ENCODE data around the gene MMP21.

MMP21 gene

DNA sequence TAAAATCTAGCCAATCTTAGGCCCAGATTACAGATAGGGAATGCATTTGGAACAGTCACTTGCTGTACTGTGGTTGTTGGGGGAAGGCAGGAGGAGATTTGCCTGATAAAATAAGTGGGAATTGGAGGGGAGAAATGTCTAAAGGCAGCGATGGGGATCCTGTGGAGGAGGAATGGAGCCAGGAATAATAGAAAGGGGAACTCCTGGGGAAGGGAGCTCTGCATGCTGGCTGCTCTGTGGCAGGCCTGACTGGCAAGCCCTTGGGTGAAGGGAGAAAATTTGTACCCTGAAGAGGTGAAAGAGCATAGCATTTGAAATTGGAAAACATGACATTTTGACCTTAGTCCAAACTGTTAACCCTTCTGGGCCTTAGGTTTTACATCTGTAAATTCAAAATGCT, 13.7 kb downstream of the MMP21 start:
- DNase-seq = no peak

DNA sequence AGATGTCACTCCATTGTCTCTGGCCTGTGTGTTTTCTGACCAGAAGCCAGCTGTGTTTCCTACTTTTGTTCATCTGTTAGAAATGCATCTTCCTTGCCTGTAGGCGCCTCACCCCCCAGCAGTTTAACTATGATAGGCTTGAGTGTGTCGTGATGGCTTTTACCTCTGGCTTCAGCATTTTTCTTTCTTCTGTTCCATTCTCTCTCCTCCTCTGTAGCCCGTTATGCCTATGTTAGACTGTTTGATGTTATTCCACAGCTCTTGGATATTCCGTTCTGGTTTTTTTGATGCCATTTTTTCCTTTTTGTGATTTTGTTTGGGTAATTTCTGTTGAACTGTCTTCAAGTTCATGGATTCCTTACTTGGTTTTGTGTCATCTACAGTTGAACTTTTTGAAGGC, 17.9 kb downstream of the MMP21 start:
- DNase-seq = no peak

DNA sequence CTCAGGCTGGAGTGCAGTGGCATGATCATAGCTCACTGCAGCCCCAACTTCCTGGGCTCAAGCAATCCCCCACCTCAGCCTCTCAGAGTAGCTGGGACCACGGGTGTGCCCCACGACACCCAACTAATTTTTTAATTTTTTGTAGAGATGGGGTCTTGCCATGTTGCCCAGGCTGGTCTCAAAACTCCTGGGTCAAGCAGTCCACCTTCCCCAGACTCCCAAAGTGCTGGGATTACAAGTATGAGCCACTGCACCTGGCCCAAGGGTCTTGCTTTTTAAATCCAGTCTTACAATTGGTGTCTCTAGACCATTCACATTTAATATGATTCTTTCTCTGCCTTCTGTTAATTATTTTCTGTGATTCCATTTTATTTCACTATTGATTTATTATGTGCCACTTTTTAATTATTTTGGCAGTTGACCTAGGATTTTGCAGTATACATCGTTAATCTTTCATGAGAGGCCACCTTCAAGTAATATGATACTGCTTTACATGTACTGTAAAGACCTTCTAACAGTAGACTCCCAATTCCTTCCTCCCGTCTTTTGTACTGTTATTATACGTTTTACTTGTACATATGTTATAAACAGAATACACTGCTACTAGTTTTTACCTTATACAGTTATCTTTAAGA, 18.7 kb downstream of the MMP21 start:
- DNase-seq = no peak

DNA sequence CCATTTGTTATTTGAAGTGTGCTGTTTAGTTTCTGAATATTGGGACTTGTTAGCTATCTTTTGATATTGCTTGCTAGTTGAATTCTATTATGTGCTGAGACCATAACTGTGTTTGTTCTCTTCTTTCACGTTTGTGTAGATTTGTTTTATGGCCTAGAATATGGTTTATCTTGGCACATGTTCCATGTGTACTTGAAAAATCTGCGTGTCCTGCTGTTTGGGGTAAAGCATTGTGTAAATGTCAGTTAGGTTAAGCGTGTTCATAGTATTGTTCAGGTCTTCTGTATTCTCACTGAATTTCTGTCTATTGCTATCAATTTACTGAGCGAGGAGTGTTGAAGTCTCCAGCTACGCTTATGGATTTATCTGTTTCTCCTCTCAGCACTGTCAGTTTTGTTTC, 19.4 kb downstream of the MMP21 start:
- no peak for DNase-seq

- DNase-seq = no peak
Measured at GRCh38 chr10:125747417-125747816, 28.2 kb downstream of the MMP21 start.

DNA sequence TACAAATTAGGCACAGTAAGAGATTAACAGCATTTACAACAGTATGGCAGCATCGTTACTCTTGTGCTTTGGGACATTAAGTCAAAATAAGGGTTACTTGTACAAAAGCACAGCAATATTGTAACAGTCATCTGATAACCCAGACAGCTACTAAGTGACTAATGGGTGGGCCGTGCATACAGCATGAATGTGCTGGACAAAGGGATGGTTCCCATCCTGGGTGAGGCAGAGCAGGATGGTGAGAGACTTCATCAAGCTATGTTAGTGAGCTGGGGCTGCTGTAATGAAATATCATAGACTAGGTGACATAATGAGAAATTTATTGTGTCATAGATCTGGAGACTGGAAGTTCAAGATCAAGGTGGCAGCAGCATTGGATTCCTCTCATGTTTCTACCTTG, 30.7 kb downstream of the MMP21 start:
- DNase-seq = no peak

- no peak for DNase-seq
Measured at GRCh38 chr10:125742465-125742864, 33.2 kb downstream of the MMP21 start.

- no peak for DNase-seq
Measured at GRCh38 chr10:125739994-125740679, 35.5 kb downstream of the MMP21 start.

GRCh38 chr10:125738206-125738605, 37.4 kb downstream of the MMP21 start:
- DNase-seq = no peak

- DNase-seq = no peak
Measured at GRCh38 chr10:125734823-125735222, 40.8 kb downstream of the MMP21 start.

GRCh38 chr10:125734148-125734547, 41.5 kb downstream of the MMP21 start:
- no peak for DNase-seq

GRCh38 chr10:125727436-125727835, 48.2 kb downstream of the MMP21 start:
- DNase-seq = no peak

GRCh38 chr10:125726914-125727313, 48.7 kb downstream of the MMP21 start:
- DNase-seq = no peak

DNA sequence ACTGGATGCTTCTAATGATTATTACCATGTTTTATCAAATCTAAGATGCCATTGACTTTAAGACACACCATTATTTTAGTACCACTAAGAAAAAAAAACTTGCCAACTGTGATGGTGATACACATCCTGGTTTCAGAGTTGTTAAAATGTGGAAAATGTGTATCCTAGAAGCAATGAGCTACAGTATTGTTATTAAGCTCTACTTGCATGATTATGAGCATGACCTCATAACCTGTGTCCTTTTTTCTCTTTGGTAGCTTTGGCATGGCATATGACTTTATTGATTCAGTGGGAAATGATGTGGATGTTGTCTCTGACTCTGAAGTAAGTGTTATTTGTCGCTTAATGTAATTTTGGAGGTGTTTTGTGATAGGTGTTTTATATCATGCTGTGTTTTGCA, 52.8 kb downstream of the MMP21 start:
- DNase-seq = no peak

DNA sequence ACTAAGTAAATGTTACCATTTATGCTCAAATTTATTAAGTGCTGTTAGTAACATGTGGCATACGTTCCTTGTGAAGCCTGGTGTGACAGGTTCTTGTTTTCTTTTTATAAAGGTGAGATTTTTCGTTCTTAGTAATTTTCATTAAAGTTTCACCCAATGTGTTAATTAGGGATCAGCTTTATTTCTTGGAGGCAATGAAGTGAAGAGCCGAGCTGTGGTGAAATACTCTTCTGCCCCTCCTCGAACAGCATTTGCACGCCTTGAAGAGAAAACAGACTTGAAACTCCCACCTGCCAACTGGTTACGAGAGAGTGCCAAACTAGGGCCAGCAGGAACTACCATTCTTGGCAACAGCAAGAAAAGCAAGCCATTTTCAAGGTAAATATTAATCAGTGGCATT, 54.6 kb downstream of the MMP21 start:
- no peak for DNase-seq

DNA sequence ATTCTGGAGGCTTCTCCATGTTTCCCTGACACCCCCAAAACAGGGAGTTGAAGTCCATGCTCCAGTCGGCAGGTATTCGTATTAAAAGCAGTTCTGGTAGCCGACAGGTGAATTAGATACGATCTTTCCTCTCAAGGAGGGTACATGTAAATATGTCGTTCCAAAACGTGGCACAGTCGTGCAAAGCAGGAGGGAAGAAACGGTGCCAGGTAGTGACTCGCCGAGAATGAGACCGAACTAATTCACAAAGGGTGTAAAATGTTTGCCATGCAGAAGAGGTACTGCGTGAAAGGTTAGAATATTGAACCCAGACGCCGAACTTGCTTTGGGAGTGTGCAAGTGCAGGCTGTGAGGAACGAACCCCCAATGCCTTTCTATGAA, 55.6 kb downstream of the MMP21 start:
- no peak for DNase-seq

DNA sequence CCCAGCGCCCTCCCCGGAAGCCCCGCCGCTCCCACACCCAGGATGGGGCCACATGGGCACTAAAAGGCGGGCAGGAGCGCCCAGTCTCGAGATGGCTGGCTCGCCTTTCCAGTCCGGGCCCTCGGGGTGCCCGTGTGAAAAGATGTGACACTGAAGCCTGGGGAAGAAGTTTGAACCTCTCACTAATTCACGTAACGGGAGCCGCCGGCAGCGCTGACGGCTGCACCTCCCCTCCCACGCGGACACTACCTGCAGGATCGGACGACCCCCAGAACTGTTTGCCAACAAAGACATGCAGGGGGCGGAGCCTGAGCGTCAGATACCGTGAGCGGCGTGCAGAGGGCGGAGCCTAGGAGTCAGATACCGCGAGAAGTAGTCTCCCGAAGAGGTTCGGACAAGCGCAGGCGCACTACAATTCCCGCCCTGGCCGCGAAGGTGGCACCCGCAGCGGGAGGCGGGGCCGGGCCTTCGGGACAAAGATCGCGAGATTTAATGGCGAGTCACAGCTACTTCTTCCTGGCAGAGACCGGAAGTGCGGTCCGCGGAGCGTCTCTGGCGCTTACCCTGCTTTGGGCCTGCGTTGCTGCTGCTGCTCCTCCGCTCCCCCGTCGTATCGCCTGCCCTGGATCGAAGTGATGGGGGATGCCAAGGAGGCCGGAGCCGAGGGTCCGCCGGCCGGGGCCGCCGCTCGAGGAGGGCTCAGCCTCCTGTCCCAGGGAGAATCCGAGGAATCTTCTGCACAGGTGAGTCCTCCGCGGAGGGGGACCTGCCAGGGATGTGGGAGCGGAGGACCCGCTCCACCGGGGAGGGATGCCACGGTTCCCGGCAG, 56.2 kb downstream of the MMP21 start, which contains the start of gene EDRF1:
EDRF1 (plus strand) TSS at position 537 of the 829 bp plus-strand sequence; CDS start at position 636, 99 bp downstream.
- peak; percentile 99 for DNase-seq
